Glutamatergic neuron (in vitro differentiated cells): Measurements from ENCODE around the gene LRFN4. TPM values are rescaled to one million over a fixed set of nuclear protein-coding genes. Genes with fewer than 3 reads are reported as not detected.

Experiments used
- DNase-seq: peaks from one replicate; pipeline ENCODE4 v3.0.0; 2022
- H3K27ac Mint-ChIP-seq: one replicate; pipeline ENCODE4 v1.8.0; 2020; ENCODE audit warnings: mild to moderate bottlenecking, mixed read lengths, inconsistent platforms; ENCODE audit not compliant: unreplicated experiment
- H3K27me3 Mint-ChIP-seq: one replicate; pipeline ENCODE4 v1.8.0; 2020; ENCODE audit warnings: mild to moderate bottlenecking, moderate library complexity, mixed read lengths, inconsistent platforms; ENCODE audit not compliant: unreplicated experiment
- H3K36me3 Mint-ChIP-seq: one replicate; pipeline ENCODE4 v1.8.0; 2020; ENCODE audit warnings: mild to moderate bottlenecking, mixed read lengths, inconsistent platforms; ENCODE audit not compliant: unreplicated experiment
- H3K4me1 Mint-ChIP-seq: one replicate; pipeline ENCODE4 v1.8.0; 2020; ENCODE audit warnings: mild to moderate bottlenecking, low read depth, mixed read lengths, inconsistent platforms; ENCODE audit not compliant: unreplicated experiment
- H3K4me3 Mint-ChIP-seq: one replicate; pipeline ENCODE4 v1.8.0; 2020; ENCODE audit warnings: mild to moderate bottlenecking, mixed read lengths, inconsistent platforms; ENCODE audit not compliant: unreplicated experiment
- H3K9me3 Mint-ChIP-seq: one replicate; pipeline ENCODE4 v1.8.0; 2020; ENCODE audit warnings: mild to moderate bottlenecking, moderate library complexity, mixed read lengths, inconsistent platforms; ENCODE audit not compliant: unreplicated experiment
- total RNA-seq: library from RNA; stranded (reverse); fragmentation: NEBNext Ultra II Directional; extraction: Animal tissue kit (Norgen Biotek cat#: 25700); gene quantifications from one replicate; pipeline ENCODE4 v1.2.1, GENCODE V29; 2021; ENCODE audit not compliant: unreplicated experiment
- TF ChIP-seq, protein P1 (sequence below): fragments of 200-600 bp; sonication (generic); IDR thresholded peaks from one replicate; pipeline ENCODE4 v1.5.0; 2021; ENCODE audit not compliant: partially characterized antibody, unreplicated experiment

Gene LRFN4
- total RNA-seq, 1 donor from 2014 or later = 67.1 TPM

- H3K27me3 Mint-ChIP-seq = peaks cover 19% of the 10 kb centered on the region
- H3K4me1 Mint-ChIP-seq = peaks cover 5% of the 10 kb centered on the region
- peaks cover 20% of the 10 kb centered on the region for H3K9me3 Mint-ChIP-seq
- TF ChIP-seq, protein P1, sequence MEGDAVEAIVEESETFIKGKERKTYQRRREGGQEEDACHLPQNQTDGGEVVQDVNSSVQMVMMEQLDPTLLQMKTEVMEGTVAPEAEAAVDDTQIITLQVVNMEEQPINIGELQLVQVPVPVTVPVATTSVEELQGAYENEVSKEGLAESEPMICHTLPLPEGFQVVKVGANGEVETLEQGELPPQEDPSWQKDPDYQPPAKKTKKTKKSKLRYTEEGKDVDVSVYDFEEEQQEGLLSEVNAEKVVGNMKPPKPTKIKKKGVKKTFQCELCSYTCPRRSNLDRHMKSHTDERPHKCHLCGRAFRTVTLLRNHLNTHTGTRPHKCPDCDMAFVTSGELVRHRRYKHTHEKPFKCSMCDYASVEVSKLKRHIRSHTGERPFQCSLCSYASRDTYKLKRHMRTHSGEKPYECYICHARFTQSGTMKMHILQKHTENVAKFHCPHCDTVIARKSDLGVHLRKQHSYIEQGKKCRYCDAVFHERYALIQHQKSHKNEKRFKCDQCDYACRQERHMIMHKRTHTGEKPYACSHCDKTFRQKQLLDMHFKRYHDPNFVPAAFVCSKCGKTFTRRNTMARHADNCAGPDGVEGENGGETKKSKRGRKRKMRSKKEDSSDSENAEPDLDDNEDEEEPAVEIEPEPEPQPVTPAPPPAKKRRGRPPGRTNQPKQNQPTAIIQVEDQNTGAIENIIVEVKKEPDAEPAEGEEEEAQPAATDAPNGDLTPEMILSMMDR = no peak
- peak overlapping the region; percentile 95 for H3K27ac Mint-ChIP-seq
- no peaks in the 10 kb centered on the region for H3K36me3 Mint-ChIP-seq
- DNase-seq = no peak
- H3K4me3 Mint-ChIP-seq = no peak overlapping the region
Observed at GRCh38 chr11:66854729-66855211, 2.1 kb upstream of the LRFN4 start.

DNA sequence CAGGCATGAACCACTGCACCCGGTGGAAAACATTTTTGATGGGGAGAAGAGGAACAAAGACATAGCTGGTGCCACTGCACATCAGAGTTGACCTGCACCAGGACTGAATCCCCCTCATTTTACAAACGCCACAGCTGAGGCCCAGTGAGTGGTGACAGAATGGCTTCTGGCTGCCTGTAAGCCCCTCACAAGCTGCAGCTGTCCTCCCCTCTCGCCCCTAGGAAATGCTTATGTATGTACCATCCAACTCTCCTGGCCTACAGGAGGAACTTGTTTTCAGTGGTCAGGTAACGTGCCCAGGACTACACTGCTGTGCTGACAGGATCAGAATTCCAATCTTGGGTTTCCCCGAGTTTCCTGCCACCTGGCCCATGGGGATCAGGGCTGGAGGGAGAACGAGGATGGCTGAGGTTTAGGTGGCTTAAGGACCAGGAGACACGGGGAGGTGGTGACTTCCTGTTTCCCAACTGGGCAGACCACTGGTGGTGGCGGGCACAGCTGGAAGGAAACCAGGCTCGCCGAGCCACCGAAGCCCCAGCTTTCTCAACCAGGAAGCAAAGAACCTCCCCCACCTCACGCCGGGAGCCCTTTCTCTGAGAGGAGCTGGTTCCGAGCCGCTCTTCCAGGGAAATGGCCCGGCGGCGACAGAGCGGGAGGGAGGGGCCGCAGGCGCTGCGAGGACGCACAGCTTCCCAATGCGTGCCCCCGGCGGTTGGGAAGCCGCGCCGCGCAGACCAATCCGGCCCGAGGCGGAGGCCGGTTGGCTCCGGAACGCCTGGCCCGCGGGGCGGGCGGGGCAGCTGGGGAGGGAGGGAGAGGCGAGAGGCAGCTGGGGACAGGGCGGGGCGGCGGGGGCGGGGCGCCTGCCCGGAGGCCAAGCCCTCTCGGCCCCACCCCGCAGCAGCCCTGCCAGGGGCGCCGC is 1.0 kb upstream of the LRFN4 start:
- DNase-seq = peak; percentile 98
- Mint-ChIP-seq H3K4me1 (peaks cover 5% of the 10 kb centered on the region), H3K4me3 (peak overlapping the region; percentile 87), H3K36me3 (no peaks in the 10 kb centered on the region), H3K27me3 (peaks cover 19% of the 10 kb centered on the region), H3K9me3 (peaks cover 20% of the 10 kb centered on the region), H3K27ac (peak overlapping the region; percentile 95)
- TF ChIP-seq, protein P1 = no peak

- peak overlapping the region; percentile 76 for H3K4me3 Mint-ChIP-seq
- H3K27me3 Mint-ChIP-seq = peaks cover 15% of the 10 kb centered on the region
- H3K9me3 Mint-ChIP-seq = peaks cover 15% of the 10 kb centered on the region
- no peak overlapping the region for H3K27ac Mint-ChIP-seq
- TF ChIP-seq, protein P1 = no peak
- peaks cover 3% of the 10 kb centered on the region for H3K4me1 Mint-ChIP-seq
- H3K36me3 Mint-ChIP-seq = no peaks in the 10 kb centered on the region
- no peak for DNase-seq
Observed at GRCh38 chr11:66857234-66857926, 516 bp downstream of the LRFN4 start.

DNA sequence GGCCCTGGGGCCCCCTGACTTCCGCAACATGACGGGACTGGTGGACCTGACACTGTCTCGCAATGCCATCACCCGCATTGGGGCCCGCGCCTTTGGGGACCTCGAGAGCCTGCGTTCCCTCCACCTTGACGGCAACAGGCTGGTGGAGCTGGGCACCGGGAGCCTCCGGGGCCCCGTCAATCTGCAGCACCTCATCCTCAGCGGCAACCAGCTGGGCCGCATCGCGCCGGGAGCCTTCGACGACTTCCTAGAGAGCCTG is 992 bp downstream of the LRFN4 start:
- no peak for DNase-seq
- Mint-ChIP-seq H3K27ac (no peak overlapping the region), H3K4me1 (peaks cover 3% of the 10 kb centered on the region), H3K27me3 (peaks cover 14% of the 10 kb centered on the region), H3K4me3 (peak overlapping the region; percentile 38), H3K9me3 (peaks cover 15% of the 10 kb centered on the region), H3K36me3 (no peaks in the 10 kb centered on the region)
- TF ChIP-seq, protein P1 = no peak
